ENCODE results near the gene PDIK1L. TPM values are rescaled to one million over a fixed set of nuclear protein-coding genes. Genes with fewer than 3 reads are reported as not detected.

The PDIK1L gene
- total RNA-seq, result 3.7 and 8.5 TPM in 2 replicates
- 4.2 and 7.1 TPM in 2 replicates for polyA plus RNA-seq

DNA sequence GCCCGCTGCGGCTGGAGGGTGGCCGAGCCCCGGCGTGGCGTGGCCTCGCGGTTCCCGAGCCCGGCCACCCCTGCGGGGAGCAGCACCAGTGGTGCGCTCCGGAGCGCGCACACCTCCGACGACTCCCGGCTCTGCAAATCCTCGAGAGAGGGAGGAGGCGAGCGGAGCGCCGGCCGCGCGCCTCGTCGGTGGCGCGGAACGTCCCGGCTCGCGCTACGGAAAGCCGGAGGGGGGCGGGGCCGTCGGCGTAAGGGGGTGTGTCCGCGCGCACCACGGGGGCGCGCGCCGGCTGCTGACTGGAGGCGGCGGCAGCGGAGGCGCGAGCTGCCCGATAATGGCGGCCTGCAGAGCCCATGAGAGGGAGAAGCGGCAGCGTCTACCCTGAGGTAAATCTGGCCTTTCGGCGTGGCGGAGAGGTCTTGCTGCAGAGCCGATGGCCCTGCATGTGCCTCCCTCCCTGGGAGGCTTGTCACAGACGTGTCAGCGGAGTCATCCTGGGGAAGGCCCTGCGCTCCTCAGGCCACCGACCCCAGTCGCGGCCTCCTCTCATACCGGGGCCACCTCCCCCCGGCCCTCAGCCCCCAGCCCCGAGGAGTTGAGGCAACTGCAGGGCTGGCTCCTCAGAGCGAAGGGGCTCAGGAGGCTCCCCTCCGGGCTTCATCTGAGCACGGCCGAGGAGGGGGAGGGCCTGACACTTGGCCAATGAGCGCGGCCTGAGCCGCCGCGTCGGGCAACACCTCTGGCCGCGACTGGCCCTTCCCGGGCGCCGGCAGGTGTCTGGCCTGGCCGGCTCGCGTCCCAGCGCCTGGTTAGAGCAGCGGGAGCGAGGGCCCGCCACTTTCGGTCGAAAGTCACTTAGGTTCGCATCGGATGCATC lies at the start of gene PDIK1L:
Gene PDIK1L (plus strand): TSS at position 295 of the 877 bp plus-strand sequence. CDS start 2,485 bp downstream, outside the sequence.
- Histone ChIP-seq H3K36me3 (peaks cover 12% of the 10 kb centered on the region), H3K4me3 (peak within 1 kb of the TSS; percentile 90), H3K4me1 (ENCODE audit: low read depth) (peaks cover 17% of the 10 kb centered on the region), H3K27me3 (no peaks in the 10 kb centered on the region), H3K9me3 (ENCODE audit: low read depth) (no peaks in the 10 kb centered on the region), H3K27ac (peak within 1 kb of the TSS; percentile 96)
- DNase-seq (ENCODE audit: low read depth in 1 of 2, low spot score in 1 of 2), result peak; percentile 95 to 98
- TF ChIP-seq, protein P1, sequence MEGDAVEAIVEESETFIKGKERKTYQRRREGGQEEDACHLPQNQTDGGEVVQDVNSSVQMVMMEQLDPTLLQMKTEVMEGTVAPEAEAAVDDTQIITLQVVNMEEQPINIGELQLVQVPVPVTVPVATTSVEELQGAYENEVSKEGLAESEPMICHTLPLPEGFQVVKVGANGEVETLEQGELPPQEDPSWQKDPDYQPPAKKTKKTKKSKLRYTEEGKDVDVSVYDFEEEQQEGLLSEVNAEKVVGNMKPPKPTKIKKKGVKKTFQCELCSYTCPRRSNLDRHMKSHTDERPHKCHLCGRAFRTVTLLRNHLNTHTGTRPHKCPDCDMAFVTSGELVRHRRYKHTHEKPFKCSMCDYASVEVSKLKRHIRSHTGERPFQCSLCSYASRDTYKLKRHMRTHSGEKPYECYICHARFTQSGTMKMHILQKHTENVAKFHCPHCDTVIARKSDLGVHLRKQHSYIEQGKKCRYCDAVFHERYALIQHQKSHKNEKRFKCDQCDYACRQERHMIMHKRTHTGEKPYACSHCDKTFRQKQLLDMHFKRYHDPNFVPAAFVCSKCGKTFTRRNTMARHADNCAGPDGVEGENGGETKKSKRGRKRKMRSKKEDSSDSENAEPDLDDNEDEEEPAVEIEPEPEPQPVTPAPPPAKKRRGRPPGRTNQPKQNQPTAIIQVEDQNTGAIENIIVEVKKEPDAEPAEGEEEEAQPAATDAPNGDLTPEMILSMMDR (IDR thresholded peaks at IDR 0.05; ENCODE audit: low read depth, low read length), result no peak

DNA sequence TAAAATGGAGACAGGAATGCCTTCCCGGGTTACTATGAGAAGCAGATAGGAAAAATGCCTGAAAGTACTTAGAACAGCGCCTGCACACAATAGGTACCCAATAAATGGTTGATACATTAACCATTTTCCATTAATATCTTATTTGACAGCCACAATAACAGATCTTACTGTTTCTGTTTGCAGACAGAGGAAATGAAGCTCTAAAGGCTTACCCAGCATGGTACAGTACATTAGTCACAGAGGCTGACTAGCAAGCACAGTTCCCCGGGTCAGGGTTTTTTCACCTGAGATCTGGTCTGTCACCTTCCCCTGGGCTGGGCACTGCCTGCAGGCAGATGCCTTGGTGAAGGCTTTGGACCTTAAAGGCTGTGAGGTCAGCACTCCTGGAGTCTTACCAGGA lies 47.1 kb upstream of the PDIK1L start:
- H3K4me3 ChIP-seq, result no peak overlapping the region
- TF ChIP-seq, protein P1 (IDR thresholded peaks at IDR 0.05; ENCODE audit: low read depth, low read length), result no peak
- H3K27me3 ChIP-seq, result no peaks in the 10 kb centered on the region
- peaks cover 42% of the 10 kb centered on the region for H3K4me1 ChIP-seq (ENCODE audit: low read depth)
- peaks cover 19% of the 10 kb centered on the region for H3K36me3 ChIP-seq
- no peak overlapping the region for H3K27ac ChIP-seq
- no peak for DNase-seq (ENCODE audit: low read depth in 1 of 2, low spot score in 1 of 2)
- H3K9me3 ChIP-seq (ENCODE audit: low read depth), result no peaks in the 10 kb centered on the region

DNA sequence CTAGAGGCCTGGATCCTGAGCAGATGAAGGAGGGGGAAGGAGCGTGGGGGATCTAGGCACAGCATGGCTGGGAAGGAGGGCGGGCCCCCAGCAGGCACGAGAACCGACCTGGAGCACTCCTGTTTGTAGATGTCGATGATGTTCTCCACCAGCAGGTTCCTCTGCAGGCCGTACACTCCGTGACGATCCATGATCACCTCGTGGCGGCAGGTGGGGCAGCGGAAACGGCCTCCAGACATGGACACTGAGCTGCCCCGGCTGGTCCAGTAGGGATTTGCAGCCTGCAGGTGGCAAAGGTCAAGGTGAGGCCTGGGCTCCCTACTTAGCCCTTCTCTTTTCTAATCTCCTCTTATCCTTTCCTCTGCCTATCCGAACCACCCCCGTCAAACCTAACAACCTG lies 45.5 kb upstream of the PDIK1L start:
- Histone ChIP-seq H3K27me3 (no peaks in the 10 kb centered on the region), H3K27ac (peak overlapping the region; percentile 97), H3K36me3 (peaks cover 7% of the 10 kb centered on the region), H3K9me3 (ENCODE audit: low read depth) (no peaks in the 10 kb centered on the region), H3K4me3 (peak overlapping the region; percentile 14), H3K4me1 (ENCODE audit: low read depth) (peaks cover 42% of the 10 kb centered on the region)
- TF ChIP-seq, protein P1 (IDR thresholded peaks at IDR 0.05; ENCODE audit: low read depth, low read length), result no peak
- DNase-seq (ENCODE audit: low read depth in 1 of 2, low spot score in 1 of 2), result peak in 1 of 2 donors; percentile 21

DNA sequence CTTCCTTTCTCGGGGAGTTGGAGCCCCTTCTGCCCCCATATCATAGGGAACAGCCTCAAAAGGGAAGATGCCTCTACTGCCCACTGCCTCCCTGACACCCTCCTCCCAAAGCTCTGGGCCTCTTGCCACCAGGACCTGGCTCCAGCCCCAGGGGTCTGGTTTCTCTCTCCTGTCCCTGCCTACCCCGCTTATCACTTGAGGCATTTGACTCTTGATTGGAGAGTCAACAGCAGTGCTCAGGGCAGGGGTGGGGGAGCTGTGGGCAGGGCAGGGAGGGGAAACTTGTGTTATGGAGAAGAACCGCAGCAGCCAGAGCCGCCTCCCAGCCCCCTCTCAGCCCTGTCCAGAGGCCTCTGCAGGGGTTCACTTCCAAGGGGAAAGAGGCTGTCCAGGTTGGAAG lies 44.8 kb upstream of the PDIK1L start:
- peak overlapping the region; percentile 97 for H3K27ac ChIP-seq
- no peaks in the 10 kb centered on the region for H3K27me3 ChIP-seq
- no peaks in the 10 kb centered on the region for H3K9me3 ChIP-seq (ENCODE audit: low read depth)
- TF ChIP-seq, protein P1 (IDR thresholded peaks at IDR 0.05; ENCODE audit: low read depth, low read length), result no peak
- H3K4me3 ChIP-seq, result peak overlapping the region; percentile 14
- DNase-seq (ENCODE audit: low read depth in 1 of 2, low spot score in 1 of 2), result peak; percentile 61 to 96
- H3K4me1 ChIP-seq (ENCODE audit: low read depth), result peaks cover 42% of the 10 kb centered on the region
- H3K36me3 ChIP-seq, result peaks cover 2% of the 10 kb centered on the region

DNA sequence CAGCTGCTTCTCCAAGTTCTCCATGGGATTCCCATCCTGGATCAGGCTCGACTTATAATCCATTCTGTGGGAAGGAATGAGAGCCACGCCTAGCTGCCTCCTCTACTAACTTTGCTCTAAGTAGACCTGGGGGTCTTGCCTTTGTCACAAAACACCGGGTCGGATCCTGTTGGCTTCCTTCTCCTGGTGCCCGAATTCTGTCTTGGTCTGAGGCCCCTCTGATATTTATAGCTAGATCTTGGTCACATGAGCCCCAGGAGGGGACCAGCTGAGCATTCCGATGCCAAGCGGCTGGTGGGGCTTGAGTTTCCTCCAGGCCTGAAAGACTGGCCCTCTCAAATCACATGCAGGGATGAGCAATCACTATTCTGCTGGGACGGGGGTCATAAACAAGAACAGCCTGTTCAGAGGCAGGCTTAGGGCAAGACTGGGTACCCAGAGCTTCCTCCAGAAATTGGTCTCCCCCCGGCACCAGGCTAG lies 44.2 kb upstream of the PDIK1L start, which contains the start of gene TRIM63:
Gene TRIM63 (minus strand): TSS at position 199 of the 480 bp plus-strand sequence. CDS start 136 bp downstream, at position 63.
- Histone ChIP-seq H3K36me3 (no peaks in the 10 kb centered on the region), H3K4me1 (ENCODE audit: low read depth) (peaks cover 40% of the 10 kb centered on the region), H3K27me3 (no peaks in the 10 kb centered on the region), H3K27ac (peak within 1 kb of the TSS; percentile 97), H3K4me3 (peak within 1 kb of the TSS; percentile 14), H3K9me3 (ENCODE audit: low read depth) (no peaks in the 10 kb centered on the region)
- DNase-seq (ENCODE audit: low read depth in 1 of 2, low spot score in 1 of 2), result peak in 1 of 2 donors; percentile 60
- TF ChIP-seq, protein P1 (IDR thresholded peaks at IDR 0.05; ENCODE audit: low read depth, low read length), result no peak
